Fibroblast of skin of right quadriceps (primary cell): ENCODE data around the gene TPST2.
A peak's percentile ranks its signal among the peaks of the same experiment; 100 is the strongest.

Source experiments
- DNase-seq: peaks from one replicate; pipeline ENCODE4 v3.0.0-alpha.2; 2013

TPST2 gene

GRCh38 chr22:26489447-26490036 is 100.4 kb downstream of the TPST2 start:
- DNase-seq = no peak

DNA sequence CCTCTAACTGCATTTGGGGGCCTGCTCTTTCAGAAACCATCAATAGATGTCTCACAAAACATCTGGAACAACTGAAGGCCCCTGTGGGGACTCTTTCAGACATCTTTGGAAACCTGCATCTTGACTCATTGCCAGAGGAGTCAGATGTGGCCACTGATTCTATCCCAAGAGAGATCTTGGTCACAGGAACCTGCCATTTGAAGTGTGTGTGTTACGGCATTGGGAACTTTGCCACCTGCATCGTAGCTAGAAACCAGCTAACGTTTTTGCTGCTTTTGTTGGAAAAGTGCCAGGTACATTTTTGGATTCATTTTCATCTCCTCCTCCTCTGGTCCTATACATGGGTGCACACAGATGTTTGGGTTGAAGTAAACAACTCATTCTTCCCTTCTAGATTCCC is 101.9 kb downstream of the TPST2 start:
- DNase-seq = no peak

DNA sequence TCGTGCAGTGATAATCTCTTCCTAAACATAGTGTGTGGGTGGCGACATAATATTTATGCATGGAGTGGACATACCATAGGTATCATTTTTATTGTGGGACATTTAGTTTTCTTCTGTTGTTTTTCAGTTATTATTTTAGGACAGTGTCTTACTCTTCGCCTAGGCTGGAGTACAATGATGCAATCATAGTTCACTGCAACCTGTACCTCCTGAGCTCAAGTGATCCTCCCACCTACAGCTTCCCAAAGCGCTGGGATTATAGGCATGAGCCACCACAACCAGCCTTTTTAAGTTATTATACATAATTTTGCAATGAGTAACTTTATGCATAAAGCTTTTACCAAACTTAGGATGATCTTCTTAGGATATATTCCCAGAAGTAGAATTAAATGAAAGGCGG is 103.5 kb downstream of the TPST2 start:
- DNase-seq = no peak

DNA sequence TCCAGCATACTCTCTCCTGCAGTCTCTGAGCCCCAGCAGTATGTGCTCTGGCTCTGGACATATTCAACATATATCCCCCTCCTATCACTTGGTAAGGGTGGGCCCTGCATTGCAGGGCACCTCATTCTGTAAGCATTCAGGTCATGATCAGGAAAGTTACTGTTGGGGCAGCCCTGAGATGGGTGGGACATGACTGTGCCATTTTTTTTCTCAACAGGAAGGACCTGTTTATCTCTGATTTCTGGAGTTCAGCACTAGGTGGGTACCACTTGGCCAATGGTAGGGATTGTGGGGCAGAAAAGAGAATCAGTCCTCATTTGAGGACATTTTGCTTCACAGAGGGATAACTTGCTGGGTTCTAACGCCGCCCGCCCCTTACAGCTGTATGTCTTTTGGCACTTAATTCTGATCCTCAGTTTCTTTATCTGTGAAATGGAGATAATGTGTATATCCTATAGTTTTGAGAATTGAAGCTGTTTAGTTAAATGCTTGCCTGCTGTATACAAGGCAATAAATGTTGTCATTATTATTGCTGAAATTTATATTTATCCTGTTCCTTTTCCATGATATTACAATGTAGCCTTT is 104.0 kb downstream of the TPST2 start:
- no peak for DNase-seq

- no peak for DNase-seq
Measured at GRCh38 chr22:26485013-26485412, 104.9 kb downstream of the TPST2 start.

- no peak for DNase-seq
Measured at GRCh38 chr22:26484360-26484706, 105.6 kb downstream of the TPST2 start.

- peak; percentile 88 for DNase-seq
Measured at GRCh38 chr22:26483439-26484359, 106.2 kb downstream of the TPST2 start, which contains the start of the genes HPS4 and SRRD. HPS4 (minus strand) TSS chr22:26483783; CDS start chr22:26481762, 2,021 bp downstream. SRRD (plus strand) TSS chr22:26483877; CDS start chr22:26483891, 14 bp downstream.

GRCh38 chr22:26483043-26483438 is 106.9 kb downstream of the TPST2 start:
- no peak for DNase-seq

DNA sequence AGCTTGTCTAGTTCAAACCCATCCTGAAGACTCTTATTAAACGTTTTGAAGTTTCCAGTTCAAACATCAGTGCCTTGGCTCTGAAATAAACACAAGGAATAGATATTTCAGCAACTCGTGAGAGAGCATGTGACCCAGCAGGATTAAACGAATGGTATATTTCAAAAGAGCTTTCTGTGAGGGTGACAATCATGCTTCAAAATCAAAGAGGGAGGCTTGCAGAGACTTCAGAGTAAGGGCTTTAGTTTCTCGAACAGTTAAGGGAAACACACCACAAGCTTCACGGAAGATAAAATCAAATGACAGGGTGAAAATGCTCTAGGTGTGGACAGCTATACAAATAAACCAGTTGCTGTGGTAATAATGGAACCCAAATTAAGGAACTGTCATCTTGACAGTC is 107.8 kb downstream of the TPST2 start:
- no peak for DNase-seq

DNA sequence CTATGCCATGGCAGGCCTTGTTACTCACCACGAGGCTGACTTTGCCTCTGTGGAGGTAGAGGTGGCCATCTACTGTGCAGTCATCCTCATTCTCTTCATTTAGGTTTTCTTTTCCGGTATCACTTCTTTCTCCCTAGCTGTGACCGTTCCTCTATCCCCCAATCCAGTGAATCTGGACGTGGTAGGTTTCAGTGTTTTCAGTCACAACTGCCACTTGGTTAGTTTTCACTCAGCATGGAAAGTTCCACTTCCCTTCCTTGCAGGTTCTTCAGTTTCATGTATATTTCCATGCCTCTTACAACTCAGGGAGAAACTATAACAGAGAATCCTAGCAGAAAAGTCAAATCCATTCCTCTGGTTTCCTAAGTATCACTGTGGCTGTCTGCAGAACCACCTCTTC is 108.2 kb downstream of the TPST2 start:
- DNase-seq = no peak

- DNase-seq = no peak
Measured at GRCh38 chr22:26481112-26481693, 108.7 kb downstream of the TPST2 start.

DNA sequence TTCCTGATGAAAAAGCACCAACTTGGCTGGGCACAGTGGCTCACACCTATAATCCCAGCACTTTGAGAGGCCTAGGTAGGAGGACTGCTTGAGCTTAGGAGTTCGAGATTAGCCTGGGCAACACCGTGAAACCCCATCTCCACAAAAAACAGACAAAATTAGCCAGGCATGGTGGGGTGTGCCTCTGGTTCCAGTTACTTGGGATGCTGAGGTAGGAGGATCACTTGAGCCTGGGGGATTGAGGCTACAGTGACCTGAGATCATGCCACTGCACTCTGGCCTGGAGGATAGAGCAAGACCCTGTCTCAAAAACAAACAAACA is 109.4 kb downstream of the TPST2 start:
- no peak for DNase-seq

DNA sequence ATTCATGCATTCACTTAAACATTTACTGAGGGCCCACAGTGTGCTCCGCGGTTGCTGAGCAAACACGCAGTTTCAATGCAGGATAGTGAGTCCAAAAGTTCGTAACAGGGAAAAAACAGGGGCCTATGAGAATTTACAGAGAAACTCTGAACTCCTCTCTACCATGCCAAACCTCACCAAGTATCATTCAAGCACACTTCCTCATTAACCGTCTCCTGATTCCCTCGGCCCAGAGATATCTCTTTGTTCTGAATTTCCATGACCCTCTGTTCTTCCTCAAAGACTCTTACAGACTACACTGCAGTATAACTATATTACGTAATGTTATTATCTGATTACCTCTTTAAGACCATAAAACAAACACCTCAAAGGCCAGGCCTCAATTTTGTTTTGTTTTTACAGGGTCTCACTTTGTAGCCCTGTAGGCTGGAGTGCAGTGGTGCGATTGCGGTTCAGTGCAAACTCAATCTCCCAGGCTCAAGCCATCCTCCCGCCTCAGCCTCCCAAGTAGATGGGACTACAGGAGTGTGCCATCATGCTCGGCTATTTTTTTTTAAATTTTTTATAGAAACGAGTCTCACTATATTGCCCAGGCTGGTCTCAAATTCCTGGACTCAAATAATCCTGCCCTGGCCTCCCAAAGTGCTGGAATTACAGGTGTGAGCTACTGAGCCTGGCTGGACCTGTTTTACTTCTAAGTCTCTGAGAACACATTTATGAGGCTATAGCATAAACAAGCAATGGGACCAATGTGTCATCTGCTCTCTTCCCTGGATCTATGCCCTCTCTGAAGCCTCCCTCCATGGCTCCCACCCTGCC is 109.9 kb downstream of the TPST2 start:
- DNase-seq = no peak

DNA sequence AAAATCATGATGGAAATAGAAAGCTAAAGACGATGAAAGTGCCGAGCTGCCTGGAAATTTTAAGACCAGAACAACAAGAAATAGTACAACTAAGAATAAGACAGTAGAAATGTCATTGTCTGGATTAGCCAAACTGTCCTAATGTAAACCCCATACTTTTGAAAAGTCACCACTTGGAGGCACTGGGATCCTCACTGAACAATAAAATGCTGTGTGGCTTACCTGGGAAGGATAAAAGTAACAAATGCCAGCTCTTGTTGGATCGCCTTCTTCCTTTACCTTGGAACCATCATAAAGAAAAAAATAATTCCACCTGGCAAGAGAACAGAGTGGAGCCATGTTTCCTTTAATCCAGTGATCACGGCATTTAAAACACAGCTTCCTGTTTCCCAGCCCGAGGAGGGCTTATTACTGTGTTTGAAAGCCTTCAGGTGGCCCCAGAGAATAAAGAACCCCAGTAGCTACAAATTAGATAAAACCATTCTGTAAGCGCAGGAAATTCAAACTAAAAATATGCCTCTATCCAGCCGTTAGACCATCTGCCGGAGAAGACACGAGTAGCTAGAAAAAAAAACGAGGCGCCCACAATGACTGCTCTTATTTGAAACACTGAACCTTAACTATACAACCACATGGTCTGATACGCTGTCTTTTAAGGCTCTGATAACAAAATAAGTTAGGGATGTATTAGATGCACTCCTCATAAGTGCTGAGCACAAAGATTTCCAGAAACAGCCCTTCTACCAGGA is 110.7 kb downstream of the TPST2 start:
- no peak for DNase-seq

DNA sequence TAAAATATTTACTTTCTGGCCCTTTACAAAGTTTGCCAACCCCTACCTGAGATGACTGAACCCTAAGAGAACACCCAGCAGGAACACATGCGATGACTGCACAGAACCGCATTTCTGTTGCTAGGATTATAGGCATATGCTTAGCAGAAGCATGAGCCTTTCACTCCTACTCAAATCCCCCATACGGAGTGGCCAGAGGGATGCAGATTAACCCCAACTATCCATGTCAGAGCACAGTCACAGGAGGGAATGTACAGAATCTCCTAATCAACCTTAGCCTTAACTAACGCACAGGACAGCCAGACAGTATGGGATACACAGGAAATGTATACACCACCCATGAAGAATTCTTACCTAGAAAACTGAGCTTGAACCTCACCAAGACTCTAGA is 112.6 kb downstream of the TPST2 start:
- DNase-seq = no peak

DNA sequence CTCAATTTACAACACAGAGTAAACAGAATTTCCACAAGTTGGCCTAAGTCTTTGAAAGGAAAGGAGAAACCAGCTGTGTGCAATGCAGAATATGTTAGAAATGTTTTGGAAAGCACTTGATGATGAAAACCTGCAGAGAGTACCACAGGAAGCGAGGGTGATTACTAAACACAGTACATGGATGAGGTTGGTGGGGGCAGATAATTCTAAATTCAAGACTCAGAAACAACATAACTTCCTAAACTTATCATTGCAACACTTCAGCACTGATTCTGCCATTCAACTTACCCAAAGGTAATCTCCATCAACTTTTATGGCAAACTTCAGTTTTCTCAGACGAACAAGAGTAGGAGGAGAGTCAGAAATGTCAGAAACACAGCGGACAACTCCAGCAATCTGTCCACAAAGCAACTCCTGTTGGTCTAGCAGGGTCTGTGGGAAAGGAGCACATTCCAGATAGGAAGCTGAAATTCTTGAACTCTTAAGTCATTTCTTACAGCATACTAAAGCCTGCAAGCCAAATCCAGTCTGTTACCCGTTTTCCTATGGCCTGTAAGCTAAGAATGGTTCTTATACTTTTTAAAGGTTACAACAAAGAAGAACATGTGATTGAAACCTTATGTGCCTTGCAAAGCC is 113.1 kb downstream of the TPST2 start:
- DNase-seq = peak; percentile 77

- no peak for DNase-seq
Measured at GRCh38 chr22:26474682-26475081, 115.2 kb downstream of the TPST2 start.
